ENCODE measurements around the gene COPS2. TPM values are rescaled to one million over a fixed set of nuclear protein-coding genes. Genes with fewer than 3 reads are reported as not detected.
"Not testable (repeated sequence)": the region's sequence is repeated elsewhere in the genome, so short reads cannot be mapped to it uniquely, and the experiment has no call there.

Gene COPS2
- total RNA-seq, 1 donor from 2014 or later: 40.7 TPM

DNA sequence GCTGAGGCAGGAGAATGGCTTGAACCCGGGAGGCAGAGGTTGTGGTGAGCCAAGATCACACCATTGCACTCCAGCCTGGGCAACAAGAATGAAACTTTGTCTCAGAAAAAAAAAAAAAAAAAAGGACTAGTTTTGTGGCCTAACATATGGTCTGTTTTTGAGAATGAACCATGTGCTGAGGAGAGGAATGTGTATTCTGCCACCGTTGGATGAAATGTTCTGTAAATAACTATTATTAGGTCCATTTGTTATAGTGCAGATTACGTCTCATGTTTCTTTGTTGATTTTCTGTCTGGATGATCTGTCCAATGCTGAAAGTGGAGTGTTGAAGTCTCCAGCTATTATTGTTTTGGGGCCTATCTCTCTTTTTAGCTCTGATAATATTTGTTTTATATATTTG lies 28.3 kb upstream of the COPS2 start:
- not testable (repeated sequence) for H3K27ac ChIP-seq (ENCODE audit: low read depth, low read length); H3K9ac ChIP-seq (ENCODE audit: low read depth in 1 of 3, low read length in 3 of 3); H3K27me3 ChIP-seq (ENCODE audit: control insufficient read depth in 3 of 3, insufficient read depth in 3 of 3, low read length in 3 of 3); H3K4me1 ChIP-seq (ENCODE audit: control insufficient read depth in 3 of 3, insufficient read depth in 3 of 3, low read length in 3 of 3); H3K4me3 ChIP-seq (ENCODE audit: low read length in 3 of 3); H3K9me3 ChIP-seq (ENCODE audit: control insufficient read depth in 3 of 3, low read length in 3 of 3); H3K36me3 ChIP-seq (ENCODE audit: control insufficient read depth in 3 of 3, insufficient read depth in 3 of 3, low read length in 3 of 3)

DNA sequence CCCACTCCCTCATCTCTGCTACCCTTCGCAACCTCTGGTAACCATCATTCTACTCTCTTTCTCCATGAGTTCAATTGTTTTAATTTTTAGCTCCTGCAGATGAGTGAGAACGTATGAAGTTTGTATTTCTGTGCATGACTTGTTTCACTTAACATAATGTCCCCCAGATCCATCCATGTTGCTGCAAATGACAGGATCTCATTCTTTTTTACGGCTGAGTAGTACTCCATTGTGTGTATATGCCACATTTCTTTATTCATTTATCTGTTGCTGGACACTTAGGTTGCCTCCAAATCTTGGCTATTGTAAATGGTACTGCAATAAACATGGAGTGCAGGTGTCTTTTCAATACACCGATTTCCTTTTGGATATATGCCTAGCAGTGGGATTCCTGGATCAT lies 26.7 kb upstream of the COPS2 start:
- H3K27ac ChIP-seq (ENCODE audit: low read depth, low read length): no peak overlapping the region
- H3K27me3 ChIP-seq (ENCODE audit: control insufficient read depth in 3 of 3, insufficient read depth in 3 of 3, low read length in 3 of 3): no peaks in the 10 kb centered on the region
- H3K4me1 ChIP-seq (ENCODE audit: control insufficient read depth in 3 of 3, insufficient read depth in 3 of 3, low read length in 3 of 3): no peaks in the 10 kb centered on the region
- H3K4me3 ChIP-seq (ENCODE audit: low read length in 3 of 3): no peak overlapping the region
- no peaks in the 10 kb centered on the region for H3K36me3 ChIP-seq (ENCODE audit: control insufficient read depth in 3 of 3, insufficient read depth in 3 of 3, low read length in 3 of 3)
- no peaks in the 10 kb centered on the region for H3K9me3 ChIP-seq (ENCODE audit: control insufficient read depth in 3 of 3, low read length in 3 of 3)
- no peak overlapping the region for H3K9ac ChIP-seq (ENCODE audit: low read depth in 1 of 3, low read length in 3 of 3)

GRCh38 chr15:49179433-49180190 lies 24.2 kb upstream of the COPS2 start:
- Histone ChIP-seq H3K9me3 (ENCODE audit: control insufficient read depth in 3 of 3, low read length in 3 of 3) (no peaks in the 10 kb centered on the region), H3K4me3 (ENCODE audit: low read length in 3 of 3) (no peak overlapping the region), H3K27ac (ENCODE audit: low read depth, low read length) (no peak overlapping the region), H3K9ac (ENCODE audit: low read depth in 1 of 3, low read length in 3 of 3) (no peak overlapping the region), H3K4me1 (ENCODE audit: control insufficient read depth in 3 of 3, insufficient read depth in 3 of 3, low read length in 3 of 3) (peaks cover 0 to 4% (median 0%) of the 10 kb centered on the region in 3 donors), H3K27me3 (ENCODE audit: control insufficient read depth in 3 of 3, insufficient read depth in 3 of 3, low read length in 3 of 3) (no peaks in the 10 kb centered on the region), H3K36me3 (ENCODE audit: control insufficient read depth in 3 of 3, insufficient read depth in 3 of 3, low read length in 3 of 3) (no peaks in the 10 kb centered on the region)

GRCh38 chr15:49178497-49178896 lies 23.1 kb upstream of the COPS2 start:
- H3K9me3 ChIP-seq (ENCODE audit: control insufficient read depth in 3 of 3, low read length in 3 of 3): no peaks in the 10 kb centered on the region
- peaks cover 0 to 4% (median 0%) of the 10 kb centered on the region in 3 donors for H3K4me1 ChIP-seq (ENCODE audit: control insufficient read depth in 3 of 3, insufficient read depth in 3 of 3, low read length in 3 of 3)
- no peaks in the 10 kb centered on the region for H3K36me3 ChIP-seq (ENCODE audit: control insufficient read depth in 3 of 3, insufficient read depth in 3 of 3, low read length in 3 of 3)
- no peak overlapping the region for H3K27ac ChIP-seq (ENCODE audit: low read depth, low read length)
- peak overlapping the region in 1 of 3 donors; percentile 33 for H3K9ac ChIP-seq (ENCODE audit: low read depth in 1 of 3, low read length in 3 of 3)
- H3K4me3 ChIP-seq (ENCODE audit: low read length in 3 of 3): no peak overlapping the region
- H3K27me3 ChIP-seq (ENCODE audit: control insufficient read depth in 3 of 3, insufficient read depth in 3 of 3, low read length in 3 of 3): no peaks in the 10 kb centered on the region

DNA sequence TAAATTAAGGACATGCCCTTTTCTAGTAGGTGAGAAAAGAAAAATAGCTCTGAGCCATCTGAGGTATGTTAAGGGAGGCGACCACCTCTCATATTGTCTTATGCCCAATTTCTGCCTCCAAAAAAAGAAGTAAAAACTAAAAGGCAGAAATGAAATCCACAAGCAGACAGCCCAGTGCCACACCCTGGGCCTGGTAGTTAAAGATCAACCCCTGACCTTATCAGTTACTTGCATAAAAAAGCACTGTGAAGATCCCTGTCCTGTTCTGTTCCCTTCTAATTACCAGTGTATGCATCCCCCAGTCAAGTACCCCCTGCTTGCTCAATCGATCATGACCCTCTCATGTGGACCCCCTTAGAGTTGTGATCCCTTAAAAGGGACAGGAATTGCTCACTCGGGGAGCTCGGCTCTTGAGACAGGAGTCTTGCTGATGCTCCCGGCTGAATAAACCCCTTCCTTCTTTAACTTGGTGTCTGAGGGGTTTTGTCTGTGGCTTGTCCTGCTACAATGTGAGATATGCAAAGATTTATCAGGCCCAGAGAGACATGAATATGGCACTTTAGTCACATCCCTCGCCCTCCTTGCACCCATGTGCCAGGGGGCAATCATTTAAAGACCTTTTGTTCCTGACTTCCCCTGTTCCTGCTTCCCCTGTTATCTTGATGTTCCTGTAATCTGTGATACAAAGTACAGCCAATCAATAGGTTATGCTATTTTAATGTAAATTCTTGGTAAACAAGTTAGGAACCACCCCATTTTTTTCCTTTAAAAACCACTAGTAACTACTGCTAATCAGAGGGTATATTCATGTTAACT lies 20.4 kb upstream of the COPS2 start:
- not testable (repeated sequence) for H3K4me3 ChIP-seq (ENCODE audit: low read length in 3 of 3); H3K4me1 ChIP-seq (ENCODE audit: control insufficient read depth in 3 of 3, insufficient read depth in 3 of 3, low read length in 3 of 3); H3K9ac ChIP-seq (ENCODE audit: low read depth in 1 of 3, low read length in 3 of 3); H3K36me3 ChIP-seq (ENCODE audit: control insufficient read depth in 3 of 3, insufficient read depth in 3 of 3, low read length in 3 of 3); H3K27ac ChIP-seq (ENCODE audit: low read depth, low read length); H3K9me3 ChIP-seq (ENCODE audit: control insufficient read depth in 3 of 3, low read length in 3 of 3); H3K27me3 ChIP-seq (ENCODE audit: control insufficient read depth in 3 of 3, insufficient read depth in 3 of 3, low read length in 3 of 3)

DNA sequence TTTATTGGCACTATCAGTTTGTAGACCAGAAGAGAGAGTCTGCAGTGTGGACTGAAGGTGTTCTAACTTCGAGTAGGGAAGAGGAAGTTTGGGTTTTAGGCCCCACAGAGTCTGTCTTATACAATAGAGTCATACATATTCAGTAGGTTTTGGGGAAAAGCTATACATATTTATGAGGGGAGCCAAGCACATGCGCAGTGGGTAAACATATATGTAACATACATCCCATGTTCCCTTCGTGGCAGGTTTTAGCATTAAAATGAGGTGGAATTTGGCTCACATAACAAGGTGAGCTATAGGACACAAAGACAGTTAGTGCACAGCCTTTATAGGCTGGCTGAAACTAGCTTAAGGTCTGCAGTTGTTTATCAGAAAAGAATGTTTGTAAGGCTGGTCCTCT lies 19.5 kb upstream of the COPS2 start:
- Histone ChIP-seq H3K9ac (ENCODE audit: low read depth in 1 of 3, low read length in 3 of 3) (no peak overlapping the region), H3K9me3 (ENCODE audit: control insufficient read depth in 3 of 3, low read length in 3 of 3) (no peaks in the 10 kb centered on the region), H3K4me1 (ENCODE audit: control insufficient read depth in 3 of 3, insufficient read depth in 3 of 3, low read length in 3 of 3) (peaks cover 0 to 14% (median 6%) of the 10 kb centered on the region in 3 donors), H3K4me3 (ENCODE audit: low read length in 3 of 3) (no peak overlapping the region), H3K36me3 (ENCODE audit: control insufficient read depth in 3 of 3, insufficient read depth in 3 of 3, low read length in 3 of 3) (no peaks in the 10 kb centered on the region), H3K27ac (ENCODE audit: low read depth, low read length) (no peak overlapping the region), H3K27me3 (ENCODE audit: control insufficient read depth in 3 of 3, insufficient read depth in 3 of 3, low read length in 3 of 3) (no peaks in the 10 kb centered on the region)

DNA sequence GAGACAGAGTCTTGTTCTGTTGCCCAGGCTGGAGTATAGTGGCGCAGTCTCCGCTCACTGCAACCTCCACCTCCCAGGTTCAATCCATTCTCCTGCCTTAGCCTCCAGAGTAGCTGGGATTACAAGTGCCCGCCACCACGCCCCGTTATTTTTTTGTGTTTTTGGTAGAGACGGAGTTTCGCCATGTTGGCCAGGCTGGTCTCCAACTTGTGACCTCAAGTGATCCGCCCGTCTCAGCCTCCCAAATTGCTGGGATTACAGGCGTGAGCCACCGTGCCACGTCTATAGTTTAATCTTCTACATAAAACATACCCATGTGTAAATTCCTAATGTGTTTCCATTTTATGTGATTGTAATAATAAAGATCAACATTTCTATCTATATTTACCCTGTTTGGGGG lies 16.4 kb upstream of the COPS2 start:
- Histone ChIP-seq H3K27me3 (ENCODE audit: control insufficient read depth in 3 of 3, insufficient read depth in 3 of 3, low read length in 3 of 3) (no peaks in the 10 kb centered on the region), H3K4me1 (ENCODE audit: control insufficient read depth in 3 of 3, insufficient read depth in 3 of 3, low read length in 3 of 3) (peaks cover 0 to 16% (median 9%) of the 10 kb centered on the region in 3 donors), H3K4me3 (ENCODE audit: low read length in 3 of 3) (no peak overlapping the region), H3K9me3 (ENCODE audit: control insufficient read depth in 3 of 3, low read length in 3 of 3) (no peaks in the 10 kb centered on the region), H3K9ac (ENCODE audit: low read depth in 1 of 3, low read length in 3 of 3) (no peak overlapping the region), H3K36me3 (ENCODE audit: control insufficient read depth in 3 of 3, insufficient read depth in 3 of 3, low read length in 3 of 3) (no peaks in the 10 kb centered on the region), H3K27ac (ENCODE audit: low read depth, low read length) (no peak overlapping the region)

DNA sequence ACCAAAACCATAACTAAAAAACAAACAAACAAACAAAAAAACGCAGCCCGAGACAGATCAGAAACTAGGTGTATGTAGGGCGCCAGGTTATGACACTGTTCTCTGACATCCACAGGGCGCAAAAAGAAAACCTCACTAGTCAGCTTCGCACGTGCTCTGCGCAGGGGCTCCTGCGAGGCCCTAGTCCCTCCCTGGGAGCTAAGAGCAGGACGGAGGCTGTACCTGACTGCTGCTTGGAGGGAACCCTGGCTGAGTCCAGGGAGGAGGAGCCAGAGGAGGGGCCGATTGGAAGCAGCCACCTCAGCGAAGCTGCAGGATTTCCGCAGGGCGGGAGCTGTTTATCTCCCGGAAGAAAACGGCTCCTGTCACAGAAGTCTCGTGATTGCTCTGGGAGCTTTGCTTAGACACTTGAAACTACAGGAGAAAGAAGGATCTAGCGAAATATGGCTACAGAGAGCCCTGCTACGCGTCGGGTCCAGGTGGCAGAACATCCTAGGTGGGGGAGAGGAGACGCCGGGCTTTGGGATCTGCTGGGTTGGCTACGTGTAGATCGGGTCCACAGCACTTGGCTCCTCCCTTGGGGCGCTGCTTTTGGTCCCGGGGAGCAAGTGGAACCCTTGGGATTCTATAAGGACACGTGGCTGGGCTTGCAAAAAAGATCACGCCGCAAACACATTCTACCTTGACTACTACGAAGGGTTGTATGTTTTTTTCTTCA lies 14.6 kb upstream of the COPS2 start, which contains the start of gene GALK2:
Gene GALK2, plus strand, starts transcription at position 368 of the 718 bp plus-strand sequence. Its CDS starts 76 bp downstream, at position 444.
- Histone ChIP-seq H3K27me3 (ENCODE audit: control insufficient read depth in 3 of 3, insufficient read depth in 3 of 3, low read length in 3 of 3) (no peaks in the 10 kb centered on the region), H3K27ac (ENCODE audit: low read depth, low read length) (peak within 1 kb of the TSS; percentile 81), H3K4me3 (ENCODE audit: low read length in 3 of 3) (peak within 1 kb of the TSS; percentile 84 to 89 (median 86)), H3K4me1 (ENCODE audit: control insufficient read depth in 3 of 3, insufficient read depth in 3 of 3, low read length in 3 of 3) (peaks cover 0 to 15% (median 9%) of the 10 kb centered on the region in 3 donors), H3K36me3 (ENCODE audit: control insufficient read depth in 3 of 3, insufficient read depth in 3 of 3, low read length in 3 of 3) (no peaks in the 10 kb centered on the region), H3K9ac (ENCODE audit: low read depth in 1 of 3, low read length in 3 of 3) (peak within 1 kb of the TSS; percentile 76 to 85 (median 83)), H3K9me3 (ENCODE audit: control insufficient read depth in 3 of 3, low read length in 3 of 3) (no peaks in the 10 kb centered on the region)

DNA sequence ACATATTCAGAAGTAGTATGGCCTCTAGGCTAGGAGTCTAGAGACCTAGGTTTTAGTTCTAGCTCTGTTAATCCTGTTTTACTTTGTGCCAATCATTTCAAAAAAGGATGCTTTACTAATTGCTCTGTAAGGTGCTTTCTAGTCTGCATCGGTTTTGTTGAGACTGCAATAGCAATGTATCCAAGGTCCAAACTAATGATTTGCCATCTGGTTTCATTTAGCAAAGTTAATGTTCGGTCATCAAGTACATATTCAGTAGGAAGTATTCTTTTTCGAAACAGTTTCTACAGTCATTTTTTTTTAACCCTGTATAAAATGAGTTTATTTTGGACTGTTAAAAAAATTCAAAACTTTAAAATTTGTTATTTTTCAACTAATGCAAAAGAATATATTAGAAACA lies 12.6 kb upstream of the COPS2 start:
- no peak overlapping the region for H3K4me3 ChIP-seq (ENCODE audit: low read length in 3 of 3)
- H3K27ac ChIP-seq (ENCODE audit: low read depth, low read length): no peak overlapping the region
- H3K27me3 ChIP-seq (ENCODE audit: control insufficient read depth in 3 of 3, insufficient read depth in 3 of 3, low read length in 3 of 3): no peaks in the 10 kb centered on the region
- H3K9me3 ChIP-seq (ENCODE audit: control insufficient read depth in 3 of 3, low read length in 3 of 3): no peaks in the 10 kb centered on the region
- peaks cover 0 to 12% (median 9%) of the 10 kb centered on the region in 3 donors for H3K4me1 ChIP-seq (ENCODE audit: control insufficient read depth in 3 of 3, insufficient read depth in 3 of 3, low read length in 3 of 3)
- H3K36me3 ChIP-seq (ENCODE audit: control insufficient read depth in 3 of 3, insufficient read depth in 3 of 3, low read length in 3 of 3): no peaks in the 10 kb centered on the region
- no peak overlapping the region for H3K9ac ChIP-seq (ENCODE audit: low read depth in 1 of 3, low read length in 3 of 3)
